Endothelial cell (in vitro differentiated cells): ENCODE data around the gene ARHGEF17. TPM values are rescaled to one million over a fixed set of nuclear protein-coding genes. Genes with fewer than 3 reads are reported as not detected.

Experiments used
- DNase-seq: peaks from one replicate; pipeline ENCODE4 v3.0.0; 2021; ENCODE audit warnings: low spot score
- H3K27ac Mint-ChIP-seq: one replicate; pipeline ENCODE4 v1.8.0; 2021; ENCODE audit warnings: mixed read lengths, inconsistent platforms; ENCODE audit not compliant: unreplicated experiment
- H3K27me3 Mint-ChIP-seq: one replicate; pipeline ENCODE4 v1.8.0; 2021; ENCODE audit warnings: mild to moderate bottlenecking, moderate library complexity, mixed read lengths, inconsistent platforms; ENCODE audit not compliant: unreplicated experiment
- H3K36me3 Mint-ChIP-seq: one replicate; pipeline ENCODE4 v1.8.0; 2021; ENCODE audit warnings: mild to moderate bottlenecking, low read depth, mixed read lengths, inconsistent platforms; ENCODE audit not compliant: unreplicated experiment
- H3K4me1 Mint-ChIP-seq: one replicate; pipeline ENCODE4 v1.8.0; 2021; ENCODE audit warnings: mild to moderate bottlenecking, mixed read lengths, inconsistent platforms; ENCODE audit not compliant: unreplicated experiment
- H3K4me3 Mint-ChIP-seq: one replicate; pipeline ENCODE4 v1.8.0; 2021; ENCODE audit warnings: mild to moderate bottlenecking, mixed read lengths, inconsistent platforms; ENCODE audit not compliant: unreplicated experiment
- H3K9me3 Mint-ChIP-seq: one replicate; pipeline ENCODE4 v1.8.0; 2021; ENCODE audit warnings: mixed read lengths, inconsistent platforms; ENCODE audit not compliant: unreplicated experiment
- CTCF ChIP-seq: fragments of 200-600 bp; sonication (generic); IDR thresholded peaks from one replicate; pipeline ENCODE4 v1.5.0; 2021; ENCODE audit warnings: antibody characterized with exemption; ENCODE audit not compliant: unreplicated experiment
- total RNA-seq: library from RNA; stranded (reverse); fragmentation: NEBNext Ultra II Directional; extraction: Animal tissue kit (Norgen Biotek cat#: 25700); gene quantifications from one replicate; pipeline ENCODE4 v1.2.1, GENCODE V29; 2021; ENCODE audit not compliant: unreplicated experiment

ARHGEF17 gene
- total RNA-seq, 1 donor from 2014 or later: 93.3 TPM

DNA sequence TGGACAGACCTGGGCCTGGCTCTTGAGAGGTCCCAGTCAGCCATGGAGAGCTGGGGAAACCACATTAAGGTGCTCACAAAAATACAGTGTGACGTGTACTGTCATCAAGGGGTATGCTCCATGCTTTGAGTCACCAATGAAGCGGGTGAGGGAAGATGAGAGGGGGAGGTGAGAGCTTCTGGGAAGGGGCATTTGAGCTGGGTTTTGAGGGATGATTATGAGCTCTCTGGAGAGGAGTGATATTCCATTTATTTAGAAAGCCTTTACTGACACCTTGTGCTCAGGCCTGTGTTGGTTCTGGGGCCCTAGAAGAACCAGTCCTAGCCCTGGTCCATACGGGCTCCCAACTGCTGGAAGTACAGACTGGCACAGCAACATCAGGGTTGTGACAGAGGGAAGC, 10.4 kb upstream of the ARHGEF17 start:
- H3K27ac Mint-ChIP-seq: no peak overlapping the region
- no peak for DNase-seq
- H3K4me3 Mint-ChIP-seq: no peak overlapping the region
- peaks cover 8% of the 10 kb centered on the region for H3K4me1 Mint-ChIP-seq
- no peak for TF ChIP-seq CTCF
- H3K9me3 Mint-ChIP-seq: no peaks in the 10 kb centered on the region
- H3K27me3 Mint-ChIP-seq: peaks cover 4% of the 10 kb centered on the region
- peaks cover 10% of the 10 kb centered on the region for H3K36me3 Mint-ChIP-seq

GRCh38 chr11:73298233-73298632, 9.8 kb upstream of the ARHGEF17 start:
- Mint-ChIP-seq H3K27me3 (peaks cover 4% of the 10 kb centered on the region), H3K27ac (no peak overlapping the region), H3K4me1 (peaks cover 4% of the 10 kb centered on the region), H3K36me3 (peaks cover 6% of the 10 kb centered on the region), H3K9me3 (no peaks in the 10 kb centered on the region), H3K4me3 (no peak overlapping the region)
- TF ChIP-seq CTCF: no peak
- no peak for DNase-seq

- H3K9me3 Mint-ChIP-seq: no peaks in the 10 kb centered on the region
- no peak for TF ChIP-seq CTCF
- no peak for DNase-seq
- peaks cover 3% of the 10 kb centered on the region for H3K36me3 Mint-ChIP-seq
- no peak overlapping the region for H3K4me3 Mint-ChIP-seq
- no peaks in the 10 kb centered on the region for H3K4me1 Mint-ChIP-seq
- H3K27ac Mint-ChIP-seq: no peak overlapping the region
- H3K27me3 Mint-ChIP-seq: peaks cover 4% of the 10 kb centered on the region
These were observed 8.3 kb upstream of the ARHGEF17 start for GRCh38 chr11:73299751-73300150.

DNA sequence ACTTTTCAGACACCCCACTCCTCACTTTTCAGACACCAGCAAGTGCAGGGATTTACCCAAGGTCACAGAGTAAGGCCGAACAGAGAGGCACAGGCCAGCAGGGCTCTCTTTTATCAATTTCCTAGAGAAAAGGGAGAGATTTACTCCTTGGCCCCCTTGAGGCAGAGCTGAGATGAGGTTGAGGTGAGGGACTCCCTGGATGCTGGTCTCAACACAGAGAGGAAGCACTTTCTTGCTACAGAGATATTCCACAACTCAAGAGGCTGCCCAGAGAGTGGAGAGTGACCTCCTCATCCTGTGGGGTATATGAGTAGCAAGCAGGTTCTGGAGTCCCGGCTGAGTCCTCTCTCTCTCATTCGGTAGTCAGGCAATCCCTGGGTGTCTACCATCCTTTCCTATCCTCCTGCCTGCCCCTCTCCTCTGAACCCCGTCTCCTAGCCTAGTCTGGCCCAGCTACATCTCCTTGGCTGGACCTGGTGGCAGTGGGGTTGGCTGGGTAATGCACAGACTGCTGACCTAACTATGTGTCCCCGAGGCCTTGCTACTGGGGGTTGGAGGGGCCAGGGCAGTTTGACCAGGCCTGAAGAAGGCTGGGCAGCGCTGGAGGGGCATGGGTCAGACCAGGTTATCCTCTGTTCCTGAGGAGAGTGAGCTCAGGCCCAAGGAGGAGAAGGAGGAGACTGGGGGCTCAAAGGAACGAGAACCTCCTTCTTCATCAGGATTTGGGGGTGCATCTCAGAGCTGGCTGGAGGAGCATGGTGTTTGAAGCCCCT, 1.8 kb upstream of the ARHGEF17 start:
- H3K4me3 Mint-ChIP-seq: no peak overlapping the region
- H3K4me1 Mint-ChIP-seq: peaks cover 18% of the 10 kb centered on the region

More for the DNA sequence above, 1.8 kb upstream of the ARHGEF17 start:
- Mint-ChIP-seq H3K27ac (peak overlapping the region; percentile 42), H3K36me3 (peaks cover 7% of the 10 kb centered on the region), H3K9me3 (no peaks in the 10 kb centered on the region), H3K27me3 (peaks cover 8% of the 10 kb centered on the region)
- TF ChIP-seq CTCF: no peak
- no peak for DNase-seq
